ENCODE measurements around the gene KIF26A.

DNA sequence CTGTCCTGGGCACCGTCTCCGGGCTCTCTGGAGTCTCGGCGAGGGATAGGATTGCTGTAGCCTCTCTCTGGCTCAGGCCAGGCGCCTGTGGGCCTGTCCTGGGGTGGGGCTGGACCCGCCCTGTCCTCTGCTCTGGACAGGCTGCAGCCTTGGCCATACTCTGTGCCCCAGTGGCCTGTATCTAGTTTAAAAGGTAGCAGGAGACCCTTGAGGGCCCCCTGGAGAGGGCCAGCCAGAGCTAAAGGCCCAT, 1.8 kb downstream of the KIF26A start:
- TF ChIP-seq L3MBTL2 (conservative IDR thresholded peaks at IDR 0.05) (no peak), BHLHE40 (IDR thresholded peaks at IDR 0.05; ENCODE audit: borderline replicate concordance) (no peak), ARNT (IDR thresholded peaks at IDR 0.05) (no peak), HDGF (IDR thresholded peaks at IDR 0.05; ENCODE audit: borderline replicate concordance) (no peak), TARDBP (IDR thresholded peaks at IDR 0.05) (no peak), SP1 (IDR thresholded peaks at IDR 0.05) (no peak), FOXK2 (IDR thresholded peaks at IDR 0.05) (no peak), FOXM1 (IDR thresholded peaks at IDR 0.05; ENCODE audit: borderline replicate concordance) (no peak), FOXA1 (IDR thresholded peaks at IDR 0.05) (no peak)

Data from HEK293T (cell line).